HEK293T (cell line): ENCODE measurements around the gene NEGR1.

Source experiments
- BHLHE40 ChIP-seq: fragments of 450-650 bp; IDR thresholded peaks from 2 replicates; pipeline ENCODE4 v1.6.1; 2016; ENCODE audit warnings: mild to moderate bottlenecking, moderate library complexity, borderline replicate concordance
- ELF4 ChIP-seq: fragments of 450-650 bp; IDR thresholded peaks from 2 replicates; pipeline ENCODE4 v1.6.1; 2017; ENCODE audit warnings: antibody characterized with exemption
- FOXK2 ChIP-seq: fragments of 450-650 bp; IDR thresholded peaks from 2 replicates; pipeline ENCODE4 v1.6.1; 2016; ENCODE audit warnings: mild to moderate bottlenecking
- FOXM1 ChIP-seq: fragments of 450-650 bp; IDR thresholded peaks from 2 replicates; pipeline ENCODE4 v1.6.1; 2017; ENCODE audit warnings: mild to moderate bottlenecking, borderline replicate concordance
- HDGF ChIP-seq: fragments of 450-650 bp; IDR thresholded peaks from 2 replicates; pipeline ENCODE4 v1.6.1; 2017; ENCODE audit warnings: antibody characterized with exemption, borderline replicate concordance
- NFRKB ChIP-seq: fragments of 450-650 bp; IDR thresholded peaks from 2 replicates; pipeline ENCODE4 v1.6.1; 2016; ENCODE audit warnings: mild to moderate bottlenecking, moderate library complexity
- SP1 ChIP-seq: fragments of 450-650 bp; IDR thresholded peaks from 2 replicates; pipeline ENCODE4 v1.6.1; 2017
- SUZ12 ChIP-seq: fragments of 450-650 bp; IDR thresholded peaks from 2 replicates; pipeline ENCODE4 v1.6.1; 2016; ENCODE audit warnings: mild to moderate bottlenecking
- TARDBP ChIP-seq: fragments of 450-650 bp; IDR thresholded peaks from 2 replicates; pipeline ENCODE4 v1.6.1; 2016
- ZNF384 ChIP-seq: fragments of 450-650 bp; IDR thresholded peaks from 2 replicates; pipeline ENCODE4 v1.6.1; 2016
- TF ChIP-seq, protein P1 (sequence below): fragments of 450-650 bp; IDR thresholded peaks from 2 replicates; pipeline ENCODE4 v1.6.1; 2016

DNA sequence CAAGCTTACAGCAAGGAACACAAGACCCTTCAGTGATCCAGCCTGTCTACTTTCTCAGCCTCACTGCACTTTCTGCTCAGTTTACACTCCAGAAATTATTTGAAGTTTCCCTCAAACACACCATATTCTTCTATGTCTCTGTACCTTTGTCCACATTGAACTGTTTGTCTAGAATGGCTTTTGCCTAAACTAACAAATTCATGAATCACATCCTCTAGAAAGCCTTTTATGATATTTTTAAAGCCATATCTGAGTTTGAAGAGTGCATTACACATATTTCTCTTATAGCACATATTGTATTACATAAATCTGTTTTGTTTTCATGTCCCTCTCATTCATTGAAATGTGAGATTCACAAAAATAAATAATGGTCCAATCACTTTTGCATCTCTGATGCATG lies 755.5 kb downstream of the NEGR1 start:
- TF ChIP-seq SUZ12 (no peak), FOXK2 (no peak), FOXM1 (no peak), SP1 (no peak), TARDBP (no peak), NFRKB (no peak), BHLHE40 (no peak), ELF4 (no peak), ZNF384 (no peak), HDGF (no peak)
- TF ChIP-seq, protein P1, sequence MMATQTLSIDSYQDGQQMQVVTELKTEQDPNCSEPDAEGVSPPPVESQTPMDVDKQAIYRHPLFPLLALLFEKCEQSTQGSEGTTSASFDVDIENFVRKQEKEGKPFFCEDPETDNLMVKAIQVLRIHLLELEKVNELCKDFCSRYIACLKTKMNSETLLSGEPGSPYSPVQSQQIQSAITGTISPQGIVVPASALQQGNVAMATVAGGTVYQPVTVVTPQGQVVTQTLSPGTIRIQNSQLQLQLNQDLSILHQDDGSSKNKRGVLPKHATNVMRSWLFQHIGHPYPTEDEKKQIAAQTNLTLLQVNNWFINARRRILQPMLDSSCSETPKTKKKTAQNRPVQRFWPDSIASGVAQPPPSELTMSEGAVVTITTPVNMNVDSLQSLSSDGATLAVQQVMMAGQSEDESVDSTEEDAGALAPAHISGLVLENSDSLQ, result no peak
